Lower leg skin (tissue), 3 donors: ENCODE results near the gene SFSWAP.

ENCODE experiments used
- POLR2A ChIP-seq, 2 donors: fragments of 450-650 bp; IDR thresholded peaks; one replicate each; pipeline ENCODE4 v1.6.1; 2016 to 2017; ENCODE audit warnings: antibody characterized with exemption in 2 of 2, mild to moderate bottlenecking in 1 of 2, moderate library complexity in 1 of 2
- TF ChIP-seq, protein P1 (sequence below), 3 donors: fragments of 450-650 bp; IDR thresholded peaks; one replicate each; pipeline ENCODE4 v1.5.1; 2016; ENCODE audit warnings: antibody characterized with exemption in 3 of 3, mild to moderate bottlenecking in 3 of 3, moderate library complexity in 2 of 3

- no peak for TF ChIP-seq POLR2A (IDR thresholded peaks at IDR 0.05)
- TF ChIP-seq, protein P1, sequence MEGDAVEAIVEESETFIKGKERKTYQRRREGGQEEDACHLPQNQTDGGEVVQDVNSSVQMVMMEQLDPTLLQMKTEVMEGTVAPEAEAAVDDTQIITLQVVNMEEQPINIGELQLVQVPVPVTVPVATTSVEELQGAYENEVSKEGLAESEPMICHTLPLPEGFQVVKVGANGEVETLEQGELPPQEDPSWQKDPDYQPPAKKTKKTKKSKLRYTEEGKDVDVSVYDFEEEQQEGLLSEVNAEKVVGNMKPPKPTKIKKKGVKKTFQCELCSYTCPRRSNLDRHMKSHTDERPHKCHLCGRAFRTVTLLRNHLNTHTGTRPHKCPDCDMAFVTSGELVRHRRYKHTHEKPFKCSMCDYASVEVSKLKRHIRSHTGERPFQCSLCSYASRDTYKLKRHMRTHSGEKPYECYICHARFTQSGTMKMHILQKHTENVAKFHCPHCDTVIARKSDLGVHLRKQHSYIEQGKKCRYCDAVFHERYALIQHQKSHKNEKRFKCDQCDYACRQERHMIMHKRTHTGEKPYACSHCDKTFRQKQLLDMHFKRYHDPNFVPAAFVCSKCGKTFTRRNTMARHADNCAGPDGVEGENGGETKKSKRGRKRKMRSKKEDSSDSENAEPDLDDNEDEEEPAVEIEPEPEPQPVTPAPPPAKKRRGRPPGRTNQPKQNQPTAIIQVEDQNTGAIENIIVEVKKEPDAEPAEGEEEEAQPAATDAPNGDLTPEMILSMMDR (IDR thresholded peaks at IDR 0.05) = no peak
Measured at GRCh38 chr12:131710464-131711457, at the start of gene SFSWAP.
